Stimulated activated CD4-positive, alpha-beta T cell treated with anti-CD3 and anti-CD28 coated beads, Interleukin-1b, Interleukin-23, amount 100 ng/mL, for 24 hours (primary cell): ENCODE results near the gene IL34.

Source experiments
- DNase-seq, 4 experiments: peaks; one replicate each; pipeline ENCODE4 v3.0.0-alpha.2; 2020; ENCODE audit warnings: low read depth in 4 of 4, low spot score in 1 of 4

The IL34 gene

GRCh38 chr16:70676675-70677498, 30.5 kb downstream of the IL34 start:
- no peak for DNase-seq

GRCh38 chr16:70677499-70678120, 31.3 kb downstream of the IL34 start:
- DNase-seq = no peak

- DNase-seq = no peak
Observed at GRCh38 chr16:70678121-70678897, 31.9 kb downstream of the IL34 start.

GRCh38 chr16:70678898-70679670, 32.7 kb downstream of the IL34 start:
- no peak for DNase-seq

GRCh38 chr16:70679671-70680494, 33.5 kb downstream of the IL34 start:
- DNase-seq = no peak

- DNase-seq = no peak
Observed at GRCh38 chr16:70680495-70681381, 34.4 kb downstream of the IL34 start.

GRCh38 chr16:70681382-70682238, 35.3 kb downstream of the IL34 start:
- no peak for DNase-seq

- DNase-seq = no peak
Observed at GRCh38 chr16:70682239-70683145, 36.1 kb downstream of the IL34 start.

GRCh38 chr16:70683146-70683944, 37.0 kb downstream of the IL34 start:
- DNase-seq = no peak

- DNase-seq = no peak
Observed at GRCh38 chr16:70684146-70685060, 38.0 kb downstream of the IL34 start.

- no peak for DNase-seq
Observed at GRCh38 chr16:70685061-70685937, 38.9 kb downstream of the IL34 start.

- no peak for DNase-seq
Observed at GRCh38 chr16:70685938-70686375, 39.6 kb downstream of the IL34 start, which contains the start of gene MTSS2. MTSS2 (minus strand) TSS chr16:70686053; CDS start chr16:70685791, 262 bp downstream.

GRCh38 chr16:70686376-70687101, 40.2 kb downstream of the IL34 start:
- DNase-seq = no peak

- no peak for DNase-seq
Observed at GRCh38 chr16:70687102-70687511, 40.7 kb downstream of the IL34 start.
